CD4-positive, alpha-beta T cell treated with Interleukin-4 for 4 hours (primary cell): Measurements from ENCODE around the gene ISG20L2.

Experiments
- DNase-seq: peaks from one replicate; pipeline ENCODE4 v3.0.0-alpha.2; 2020

ISG20L2 gene

DNA sequence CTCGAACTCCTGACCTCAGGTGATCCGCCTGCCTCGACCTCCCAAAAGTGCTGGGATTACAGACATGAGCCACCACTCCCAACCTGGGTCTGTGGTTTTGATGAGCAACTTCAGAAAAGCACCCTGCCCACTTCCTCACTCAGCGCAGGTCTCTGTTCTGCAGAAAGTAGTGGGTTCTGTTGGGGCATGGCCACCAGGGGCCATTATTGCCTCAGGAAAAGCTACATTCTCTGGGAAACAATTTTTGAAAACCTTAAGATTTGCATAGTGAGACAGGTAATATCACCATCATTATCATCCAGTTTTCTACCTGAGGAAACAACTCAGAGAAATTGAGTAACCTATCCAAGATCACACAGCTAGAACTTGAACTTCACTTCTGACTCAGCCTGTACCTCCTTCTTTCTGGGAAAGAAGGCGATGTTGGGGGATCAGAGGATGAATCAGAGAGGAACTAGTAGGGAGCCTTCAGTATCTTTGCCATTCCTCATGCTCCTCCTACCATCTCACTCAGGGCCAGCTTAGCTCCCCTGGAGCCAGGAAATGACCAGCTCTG, 44.3 kb downstream of the ISG20L2 start:
- DNase-seq, result peak; percentile 42

DNA sequence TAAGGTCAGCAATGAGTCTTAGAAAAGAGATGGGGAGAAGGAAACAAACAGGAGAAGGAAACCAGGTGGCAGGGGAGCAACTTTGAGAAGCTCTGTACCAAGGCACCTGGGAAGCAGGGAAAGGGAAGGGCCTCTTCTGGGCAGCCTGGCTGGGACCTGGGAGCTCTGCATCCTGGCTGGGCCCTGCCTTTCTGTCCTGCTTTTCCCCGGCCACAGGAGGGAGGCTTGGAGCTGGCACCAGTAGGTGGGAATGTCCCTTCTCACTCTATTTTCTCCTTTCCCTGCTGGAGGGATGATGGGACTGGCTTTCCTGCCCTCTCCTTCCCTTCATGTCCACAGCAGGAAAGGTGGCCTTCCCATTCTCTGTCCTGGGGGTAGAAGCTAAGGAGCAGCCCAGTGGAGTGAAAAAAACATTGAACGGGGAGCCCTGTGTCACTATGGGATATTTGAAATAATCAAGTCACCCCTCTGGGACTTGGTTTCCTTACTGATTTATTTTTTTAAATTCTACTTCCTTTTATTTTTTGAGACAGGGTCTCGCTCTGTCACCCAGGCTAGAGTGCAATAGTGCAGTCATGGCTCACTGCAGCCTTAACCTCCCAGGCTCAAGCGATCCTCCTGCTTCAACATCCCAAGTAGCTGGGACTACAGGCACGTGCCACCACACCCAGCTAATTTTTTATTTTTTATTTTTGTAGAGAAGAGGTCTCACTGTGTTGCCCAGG, 46.2 kb downstream of the ISG20L2 start:
- DNase-seq, result no peak

DNA sequence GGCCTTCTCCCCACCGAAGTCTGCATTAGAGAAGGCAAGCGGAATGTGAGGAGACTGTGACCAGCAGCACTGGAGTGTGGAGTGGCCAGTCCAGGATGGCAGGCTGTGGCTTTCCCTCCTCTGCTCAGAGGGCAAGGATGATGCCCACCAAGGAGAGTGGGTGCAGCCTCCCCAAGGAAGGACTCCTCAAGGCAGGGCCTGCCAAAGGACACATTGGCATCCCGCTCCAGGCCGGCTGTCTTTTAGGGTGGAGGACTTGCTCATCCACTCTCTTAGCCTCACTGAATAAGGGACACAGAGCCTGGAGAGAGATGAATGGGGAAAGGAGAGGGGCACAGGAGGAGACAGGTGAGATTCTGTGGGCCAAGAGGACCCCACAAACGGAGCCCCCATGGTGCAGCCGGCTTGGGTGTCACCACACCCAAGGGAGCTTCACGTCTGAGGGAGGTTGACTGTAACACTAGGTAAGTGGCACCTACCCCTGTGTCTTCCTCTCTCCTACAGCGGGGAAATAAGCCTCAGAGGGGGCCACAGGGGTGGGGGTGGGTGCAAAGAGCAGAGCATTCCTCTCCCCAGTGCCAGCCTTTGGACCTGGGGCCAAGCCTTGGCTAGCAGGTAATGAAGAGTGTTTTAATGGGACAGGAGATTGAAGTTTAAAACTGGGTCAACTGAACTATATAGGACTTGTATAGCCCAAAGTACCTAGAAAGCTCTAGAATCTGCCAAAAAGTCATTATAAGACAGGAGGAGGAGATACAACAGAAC, 47.2 kb downstream of the ISG20L2 start:
- no peak for DNase-seq

DNA sequence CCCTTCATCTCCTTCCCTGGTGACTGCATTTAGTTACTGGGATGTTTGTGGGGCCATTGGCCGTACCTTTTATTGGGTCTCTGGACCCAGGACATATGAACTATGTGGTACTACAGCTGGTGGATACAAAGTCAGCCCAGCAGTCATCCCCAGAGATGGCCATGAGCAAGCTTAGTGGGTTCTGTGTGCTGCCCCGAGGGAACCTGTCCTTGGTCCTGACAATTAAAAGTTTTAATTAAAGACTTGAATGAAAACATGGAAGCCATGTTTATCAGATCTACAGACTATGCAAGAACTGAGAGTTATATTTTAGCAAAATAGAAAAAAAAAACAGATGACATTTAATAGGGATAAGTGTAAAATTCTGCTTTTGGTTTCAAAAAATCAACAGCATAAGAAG, 48.5 kb downstream of the ISG20L2 start:
- no peak for DNase-seq

DNA sequence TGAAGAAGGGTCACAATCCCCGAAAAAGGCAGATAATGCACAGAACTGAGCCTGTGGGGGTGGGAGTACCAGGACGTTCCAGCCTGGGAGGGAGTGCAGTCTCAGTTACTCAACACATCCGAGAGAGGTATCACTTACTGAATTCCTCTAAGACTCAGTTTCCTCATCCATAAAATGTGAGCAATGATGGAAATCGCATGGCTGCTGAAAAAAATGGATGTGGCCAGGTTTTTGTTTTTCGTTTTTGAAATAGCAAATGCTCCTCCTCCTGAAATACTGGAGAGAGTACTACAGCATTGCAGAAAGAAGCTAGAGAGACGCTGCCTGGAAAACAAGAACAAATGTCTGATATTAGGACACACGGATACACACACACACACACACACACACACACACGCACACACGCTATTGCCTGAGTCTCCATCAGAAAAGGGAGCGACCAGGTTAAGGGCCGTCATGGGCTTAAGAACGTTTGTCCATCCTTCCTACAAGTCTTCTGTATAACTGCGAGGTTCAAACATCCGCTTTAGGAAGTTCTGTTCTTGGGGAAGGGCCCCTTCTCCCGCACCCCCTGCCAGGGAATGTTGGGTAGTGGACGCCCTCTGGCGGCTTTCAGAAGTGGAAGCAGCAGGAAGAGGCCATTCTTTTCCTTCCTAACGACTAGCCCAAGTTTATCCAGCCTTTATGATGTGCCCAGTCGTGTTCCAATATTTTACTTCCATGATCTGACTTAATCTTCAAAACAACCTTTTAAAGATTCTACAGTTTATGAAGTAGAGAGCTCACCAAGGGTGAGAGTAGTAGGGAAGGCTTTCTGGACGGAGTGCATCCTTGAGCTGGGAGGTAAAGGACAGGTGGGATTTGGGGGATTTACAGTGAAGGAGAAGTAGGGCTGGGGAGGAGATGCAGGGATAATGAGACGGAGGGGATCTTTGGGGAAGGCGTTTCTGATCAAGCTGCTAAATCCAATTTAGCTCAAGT, 50.7 kb downstream of the ISG20L2 start:
- DNase-seq, result peak; percentile 23

DNA sequence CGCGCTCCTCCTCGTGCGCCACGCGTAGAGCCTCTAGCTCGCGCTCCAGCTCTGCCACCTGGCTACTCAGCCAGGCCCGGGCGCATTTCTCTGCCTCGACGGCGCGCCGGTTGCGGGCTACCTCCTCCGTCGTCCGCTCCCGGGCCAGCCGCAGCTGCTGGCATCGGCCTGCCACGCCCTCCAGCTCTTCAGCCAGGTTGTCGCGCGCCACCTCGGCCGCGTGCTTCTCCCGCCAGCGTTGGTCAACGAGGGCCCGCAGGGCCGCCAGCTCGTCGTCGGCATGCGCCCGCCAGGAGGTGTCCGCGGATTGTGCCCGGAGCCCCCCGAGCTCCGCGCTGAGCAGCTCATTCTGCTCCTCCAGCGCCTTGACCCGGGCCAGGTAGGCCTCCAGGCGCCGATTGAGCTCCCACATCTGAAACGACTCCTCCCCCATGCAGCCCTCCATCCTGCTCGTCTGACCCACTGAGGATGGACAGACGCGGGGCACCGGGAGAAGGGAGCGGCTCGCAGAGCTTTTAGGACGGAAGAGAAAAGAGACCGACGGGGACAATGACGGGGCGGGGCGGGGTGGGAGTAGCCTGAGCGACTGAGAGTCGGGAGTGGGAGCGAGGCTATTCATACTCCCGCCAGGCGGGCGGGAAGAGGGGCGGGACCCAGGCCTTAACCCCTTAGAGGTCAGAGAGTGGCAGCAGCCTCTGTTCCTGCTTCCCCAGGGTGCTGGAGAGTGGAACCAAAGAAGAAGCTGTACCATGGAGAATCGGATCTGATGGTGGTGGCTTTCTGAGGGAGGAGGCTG, 51.5 kb downstream of the ISG20L2 start, which contains the start of gene NES:
TSS of gene NES (minus strand) at position 588 of the 796 bp plus-strand sequence. CDS start at position 445, 143 bp downstream.
- DNase-seq, result no peak

DNA sequence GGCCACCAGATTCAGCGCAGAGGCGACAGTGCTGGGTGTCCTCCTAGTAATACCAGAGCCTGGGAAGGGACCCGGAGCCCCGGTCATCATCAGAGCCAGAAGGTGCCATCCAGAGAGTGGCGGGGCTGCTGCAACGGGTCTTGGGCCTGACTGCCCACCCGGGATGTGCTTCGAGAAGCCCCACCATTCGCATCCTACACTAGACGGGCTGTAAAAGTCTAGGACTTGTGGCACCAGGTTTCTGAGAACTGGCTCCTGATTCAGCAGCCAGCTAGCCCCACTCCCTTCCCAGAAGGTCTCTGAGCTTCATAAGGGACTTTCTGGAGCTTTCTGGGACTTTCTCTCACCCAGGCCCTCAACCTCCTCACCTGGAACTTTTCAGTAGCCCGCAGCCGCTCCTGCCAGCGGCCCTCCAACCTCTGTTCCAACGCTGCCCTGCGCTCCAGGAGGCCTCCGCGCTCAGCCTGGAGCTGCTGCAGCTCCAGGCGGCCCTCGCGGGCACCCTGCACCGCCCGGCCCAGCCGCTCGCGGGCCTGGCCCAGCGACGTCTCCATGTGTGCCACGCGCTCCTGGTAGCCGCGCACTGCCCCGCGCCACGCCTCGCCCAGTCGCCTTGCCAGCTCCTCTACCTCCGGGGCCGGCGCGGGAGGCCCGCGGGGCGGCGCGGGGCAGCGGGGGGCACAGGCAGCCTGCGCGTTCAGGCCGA, 52.3 kb downstream of the ISG20L2 start:
- DNase-seq, result no peak

DNA sequence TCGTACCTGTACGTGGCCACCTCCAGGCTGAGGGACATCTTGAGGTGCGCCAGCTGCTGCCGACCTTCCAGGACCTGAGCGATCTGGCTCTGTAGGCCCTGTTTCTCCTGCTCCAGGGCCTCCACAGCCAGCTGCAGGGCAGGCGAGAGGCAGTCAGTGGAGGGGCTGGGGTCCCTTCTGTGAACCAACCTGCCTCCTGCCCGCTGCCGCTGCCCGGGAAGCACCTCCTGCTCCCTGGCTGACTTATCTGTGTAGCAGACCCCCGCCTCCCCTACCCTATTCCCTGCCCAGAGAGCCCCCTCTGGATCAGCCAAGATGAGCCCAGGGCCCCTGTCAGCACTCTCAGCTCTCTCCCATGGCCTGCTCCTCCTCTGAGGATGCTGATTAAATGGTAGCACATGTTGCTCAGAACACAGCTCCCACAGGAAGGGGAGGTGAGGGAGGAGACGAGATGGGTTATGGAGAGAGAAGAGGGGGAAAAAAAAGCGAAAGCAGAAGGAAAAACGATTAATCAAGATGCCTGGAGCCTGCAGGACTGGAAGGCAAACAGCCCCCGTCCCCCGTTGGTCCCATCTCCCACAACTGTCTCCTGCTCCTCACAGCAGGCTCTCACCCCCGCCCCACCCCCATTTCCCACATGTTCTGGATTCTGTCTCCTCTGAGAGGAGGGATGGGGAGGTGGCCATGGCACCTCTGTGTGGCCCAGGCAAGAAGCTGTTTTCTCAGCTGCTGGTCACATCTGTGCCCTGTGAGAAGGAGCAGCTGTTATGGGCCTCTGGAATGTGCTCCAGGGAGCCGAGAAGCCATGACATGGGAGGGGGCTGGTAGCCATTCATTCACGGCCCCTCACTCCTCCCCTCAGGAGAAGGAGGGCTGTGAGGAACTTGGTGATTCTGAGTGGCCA, 53.1 kb downstream of the ISG20L2 start:
- no peak for DNase-seq

DNA sequence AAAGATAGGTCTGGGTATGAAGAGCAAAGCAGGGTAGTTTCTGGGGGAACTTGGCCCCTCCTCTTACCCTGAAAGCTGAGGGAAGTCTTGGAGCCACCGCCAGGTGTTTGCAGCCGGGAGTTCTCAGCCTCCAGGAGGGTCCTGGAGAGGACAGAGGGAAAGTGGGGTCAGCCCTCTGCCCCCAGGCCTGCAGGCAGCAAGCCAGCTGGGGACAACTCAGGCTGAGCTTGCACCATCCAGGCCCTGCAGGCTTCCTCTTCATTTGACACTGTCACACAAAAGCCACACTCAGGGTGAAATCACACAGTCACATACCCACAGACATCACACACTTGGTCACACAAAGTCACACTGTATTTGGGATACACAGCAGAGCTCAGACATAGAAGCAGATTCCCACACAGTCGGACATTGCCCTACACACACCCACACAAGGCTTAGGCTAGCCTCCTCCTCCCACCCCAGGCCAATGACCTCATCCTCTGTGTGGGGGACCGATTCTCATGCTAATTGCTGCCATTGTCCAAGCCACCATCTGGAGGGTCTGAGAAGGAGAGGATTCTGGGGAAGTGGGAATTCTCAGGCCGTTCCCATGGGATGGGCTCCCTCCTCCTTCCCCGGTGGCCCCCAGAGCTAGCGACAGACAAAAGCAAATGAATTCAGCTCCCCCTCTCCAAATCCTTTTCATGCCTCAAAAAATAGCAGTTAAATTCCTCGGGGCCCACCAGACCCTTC, 55.0 kb downstream of the ISG20L2 start:
- no peak for DNase-seq
